Measurements from ENCODE around the gene ADAMTS12.

DNA sequence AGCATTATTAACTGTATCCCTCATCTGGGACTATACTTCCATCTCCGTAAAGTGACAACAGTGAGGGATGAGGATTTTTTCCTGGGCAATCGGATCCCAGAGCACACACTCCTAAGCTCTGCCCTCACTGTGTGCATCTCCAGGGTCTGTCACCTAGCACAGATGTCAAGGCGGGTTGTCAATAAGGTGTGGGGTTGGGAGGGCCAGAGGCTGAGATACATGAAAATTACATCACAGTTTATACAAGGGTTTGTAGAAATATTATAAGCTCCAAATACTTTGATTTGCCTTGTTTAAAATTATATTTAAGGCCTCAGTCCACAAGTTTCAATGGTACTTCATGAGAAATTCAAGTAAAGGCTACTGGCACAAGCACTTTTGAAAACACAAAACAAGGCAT, 4.5 kb downstream of the ADAMTS12 start:
- TF ChIP-seq, protein P1, sequence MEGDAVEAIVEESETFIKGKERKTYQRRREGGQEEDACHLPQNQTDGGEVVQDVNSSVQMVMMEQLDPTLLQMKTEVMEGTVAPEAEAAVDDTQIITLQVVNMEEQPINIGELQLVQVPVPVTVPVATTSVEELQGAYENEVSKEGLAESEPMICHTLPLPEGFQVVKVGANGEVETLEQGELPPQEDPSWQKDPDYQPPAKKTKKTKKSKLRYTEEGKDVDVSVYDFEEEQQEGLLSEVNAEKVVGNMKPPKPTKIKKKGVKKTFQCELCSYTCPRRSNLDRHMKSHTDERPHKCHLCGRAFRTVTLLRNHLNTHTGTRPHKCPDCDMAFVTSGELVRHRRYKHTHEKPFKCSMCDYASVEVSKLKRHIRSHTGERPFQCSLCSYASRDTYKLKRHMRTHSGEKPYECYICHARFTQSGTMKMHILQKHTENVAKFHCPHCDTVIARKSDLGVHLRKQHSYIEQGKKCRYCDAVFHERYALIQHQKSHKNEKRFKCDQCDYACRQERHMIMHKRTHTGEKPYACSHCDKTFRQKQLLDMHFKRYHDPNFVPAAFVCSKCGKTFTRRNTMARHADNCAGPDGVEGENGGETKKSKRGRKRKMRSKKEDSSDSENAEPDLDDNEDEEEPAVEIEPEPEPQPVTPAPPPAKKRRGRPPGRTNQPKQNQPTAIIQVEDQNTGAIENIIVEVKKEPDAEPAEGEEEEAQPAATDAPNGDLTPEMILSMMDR (IDR thresholded peaks at IDR 0.05 in 2 of 3, conservative IDR thresholded peaks at IDR 0.05 in 1 of 3; ENCODE audit: borderline replicate concordance in 1 of 3, insufficient read depth in 1 of 3, low read depth in 2 of 3, low read length in 2 of 3), result no peak
- TF ChIP-seq POLR2A (IDR thresholded peaks at IDR 0.05; ENCODE audit: borderline replicate concordance, extremely low read depth, insufficient read depth, insufficient read length), result no peak
- no peak for TF ChIP-seq REST (IDR thresholded peaks at IDR 0.05; ENCODE audit: low read depth)
- TF ChIP-seq SIN3A (IDR thresholded peaks at IDR 0.05; ENCODE audit: low read depth), result no peak
- TF ChIP-seq POLR2AphosphoS5 (IDR thresholded peaks at IDR 0.05; ENCODE audit: low read depth, low read length), result no peak
- TF ChIP-seq, protein P2, sequence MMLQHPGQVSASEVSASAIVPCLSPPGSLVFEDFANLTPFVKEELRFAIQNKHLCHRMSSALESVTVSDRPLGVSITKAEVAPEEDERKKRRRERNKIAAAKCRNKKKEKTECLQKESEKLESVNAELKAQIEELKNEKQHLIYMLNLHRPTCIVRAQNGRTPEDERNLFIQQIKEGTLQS (IDR thresholded peaks at IDR 0.05), result no peak
- no peak for TF ChIP-seq EZH2 (IDR thresholded peaks at IDR 0.05)

Data from HCT116 (cell line).